GM13977 (cell line): ENCODE data around the gene GAB1.

Experiments used
- DNase-seq: peaks from one replicate; pipeline ENCODE4 v3.0.0; 2012; ENCODE audit warnings: low spot score
- in situ Hi-C: fragments of 300-500 bp; cut with MboI; formaldehyde crosslinking; loops from one replicate; pipeline ENCODE4 v1.12.0; 2022; ENCODE audit warnings: low sequenced_read_pairs, low pct_unique_long_range_greater_than_20kb, mixed read lengths, inconsistent platforms; ENCODE audit not compliant: unreplicated experiment
- TF ChIP-seq, protein P1 (sequence below): IDR thresholded peaks from 2 replicates; pipeline ENCODE4 v1.5.1; 2012; ENCODE audit warnings: mild to moderate bottlenecking, control low read depth; ENCODE audit not compliant: insufficient read depth; ENCODE audit errors: extremely low read depth, missing control alignments

GAB1 gene

DNA sequence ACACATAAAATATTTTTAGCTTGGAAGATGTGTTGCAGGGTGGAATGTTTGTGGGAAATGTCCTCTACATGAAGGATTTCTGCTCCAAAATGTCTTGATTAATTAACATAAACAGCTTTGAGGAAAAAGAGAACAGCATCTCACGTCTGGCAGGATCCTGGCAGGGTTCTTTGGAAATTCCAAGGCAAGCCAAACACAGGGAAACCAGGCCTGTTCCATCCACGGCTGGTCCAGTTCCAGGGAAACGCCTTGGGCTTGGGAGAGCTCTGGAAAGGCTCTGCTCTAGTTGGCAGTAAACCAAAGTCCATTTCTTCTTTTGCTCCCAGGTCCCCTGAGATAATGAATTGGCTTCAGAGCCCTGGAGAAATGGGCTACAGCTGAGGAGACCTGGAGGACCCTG lies 42.4 kb upstream of the GAB1 start:
- DNase-seq = no peak
- in situ Hi-C loops = no loop called here
- TF ChIP-seq, protein P1, sequence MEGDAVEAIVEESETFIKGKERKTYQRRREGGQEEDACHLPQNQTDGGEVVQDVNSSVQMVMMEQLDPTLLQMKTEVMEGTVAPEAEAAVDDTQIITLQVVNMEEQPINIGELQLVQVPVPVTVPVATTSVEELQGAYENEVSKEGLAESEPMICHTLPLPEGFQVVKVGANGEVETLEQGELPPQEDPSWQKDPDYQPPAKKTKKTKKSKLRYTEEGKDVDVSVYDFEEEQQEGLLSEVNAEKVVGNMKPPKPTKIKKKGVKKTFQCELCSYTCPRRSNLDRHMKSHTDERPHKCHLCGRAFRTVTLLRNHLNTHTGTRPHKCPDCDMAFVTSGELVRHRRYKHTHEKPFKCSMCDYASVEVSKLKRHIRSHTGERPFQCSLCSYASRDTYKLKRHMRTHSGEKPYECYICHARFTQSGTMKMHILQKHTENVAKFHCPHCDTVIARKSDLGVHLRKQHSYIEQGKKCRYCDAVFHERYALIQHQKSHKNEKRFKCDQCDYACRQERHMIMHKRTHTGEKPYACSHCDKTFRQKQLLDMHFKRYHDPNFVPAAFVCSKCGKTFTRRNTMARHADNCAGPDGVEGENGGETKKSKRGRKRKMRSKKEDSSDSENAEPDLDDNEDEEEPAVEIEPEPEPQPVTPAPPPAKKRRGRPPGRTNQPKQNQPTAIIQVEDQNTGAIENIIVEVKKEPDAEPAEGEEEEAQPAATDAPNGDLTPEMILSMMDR = no peak

DNA sequence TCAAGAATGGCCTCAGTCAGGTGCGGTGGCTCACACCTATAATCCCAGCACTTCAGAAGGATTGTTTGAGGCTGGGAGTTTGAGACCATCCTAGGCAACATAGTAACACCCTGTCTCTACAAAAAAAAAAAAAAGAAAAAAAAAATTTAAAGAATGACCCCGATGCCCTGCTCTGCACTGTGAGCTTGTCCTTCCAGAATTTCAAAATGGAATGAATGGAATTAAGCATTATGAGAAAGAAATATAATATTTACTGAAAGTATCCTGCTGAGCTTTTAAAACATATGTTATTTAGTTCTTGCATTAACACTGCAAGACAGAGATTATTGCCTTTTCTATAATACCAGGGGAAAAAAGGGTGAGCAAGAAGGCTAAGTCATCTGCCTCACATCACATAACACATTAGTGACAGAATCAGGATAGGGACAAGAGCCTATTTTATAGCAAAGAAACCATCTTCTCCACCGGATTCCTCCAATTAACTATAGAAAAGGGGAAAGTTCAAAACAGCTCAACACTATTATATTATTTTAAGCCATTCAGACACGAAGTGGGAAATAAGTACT lies 41.9 kb upstream of the GAB1 start:
- in situ Hi-C loops = no loop called here
- no peak for DNase-seq
- TF ChIP-seq, protein P1 = no peak

DNA sequence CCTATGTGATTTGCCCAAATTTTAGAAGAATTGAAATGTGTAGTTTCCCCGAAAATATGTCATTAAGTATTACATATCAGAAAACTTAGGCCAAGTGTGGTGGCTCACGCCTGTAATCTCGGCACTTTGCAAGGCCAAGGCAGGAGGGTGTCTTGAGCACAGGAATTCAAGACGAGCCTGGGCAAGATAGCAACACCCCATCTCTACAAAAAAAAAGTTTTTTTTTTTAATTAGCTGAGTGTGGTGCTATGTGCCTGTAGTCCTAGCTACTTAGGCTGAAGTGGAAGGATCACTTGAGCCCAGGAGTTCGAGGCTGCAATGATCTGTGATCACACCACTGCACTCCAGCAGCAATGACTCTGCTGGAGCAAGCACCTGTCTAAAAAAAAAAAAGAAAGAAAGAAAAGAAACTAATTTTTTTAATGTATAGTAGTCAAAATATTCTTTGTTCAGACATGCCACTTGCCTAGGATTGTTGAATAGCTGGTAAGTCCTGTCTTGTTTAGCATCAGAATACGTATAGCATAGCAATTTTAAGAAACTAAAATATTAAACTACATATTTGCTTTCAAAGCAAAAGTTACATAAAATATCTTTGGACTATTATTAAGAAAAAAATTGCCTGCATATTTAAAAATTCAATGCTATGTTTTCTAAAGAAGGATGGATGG lies 40.1 kb upstream of the GAB1 start:
- TF ChIP-seq, protein P1 = no peak
- DNase-seq = no peak
- in situ Hi-C loops = no loop called here

- DNase-seq = no peak
- TF ChIP-seq, protein P1 = no peak
- in situ Hi-C loops = no loop called here
Observed at GRCh38 chr4:143300860-143301259, 35.8 kb upstream of the GAB1 start.

DNA sequence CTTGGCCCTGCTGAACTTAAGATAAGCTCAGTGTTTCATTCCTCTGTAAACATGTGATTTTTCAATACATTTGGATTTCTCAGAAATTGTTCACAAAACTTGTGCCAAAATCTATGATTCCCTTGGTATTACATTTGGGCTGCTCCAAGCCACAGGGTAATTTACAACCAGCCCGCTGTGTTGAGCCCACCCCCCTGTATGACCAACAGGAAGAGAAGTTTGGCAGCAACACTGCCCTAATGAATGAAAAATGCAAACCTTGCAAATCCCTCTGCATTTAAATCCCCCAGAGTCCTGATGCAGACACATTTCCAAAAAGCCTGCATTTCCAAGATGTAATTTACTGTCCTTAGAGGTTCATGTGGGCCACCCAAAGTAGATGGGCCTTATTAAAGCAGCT lies 34.1 kb upstream of the GAB1 start:
- DNase-seq = no peak
- TF ChIP-seq, protein P1 = no peak
- in situ Hi-C loops = no loop called here

- TF ChIP-seq, protein P1 = no peak
- DNase-seq = no peak
- in situ Hi-C loops = no loop called here
Observed at GRCh38 chr4:143306788-143307187, 29.9 kb upstream of the GAB1 start.
